HL-60/S4 treated with retinoic acid at 250 ng/mL for 4 days and 3 days (cell line): ENCODE data around the gene MAN1B1.

Experiments used
- in situ Hi-C: fragments of 300-500 bp; cut with MboI; formaldehyde crosslinking; loops from 2 replicates; pipeline ENCODE4 v1.7.0; 2022; ENCODE audit warnings: low sequenced_read_pairs

The MAN1B1 gene

GRCh38 chr9:137067860-137068538 lies 18.8 kb upstream of the MAN1B1 start:
- in situ Hi-C loops, result no loop called here

GRCh38 chr9:137068539-137069507 lies 18.0 kb upstream of the MAN1B1 start:
- in situ Hi-C loops, result no loop called here

- in situ Hi-C loops, result no loop called here
Measured at GRCh38 chr9:137069508-137070091, 17.2 kb upstream of the MAN1B1 start.

GRCh38 chr9:137070201-137070905 lies 16.4 kb upstream of the MAN1B1 start, which contains the start of gene SAPCD2:
Gene SAPCD2 (minus strand): TSS chr9:137070557. CDS start chr9:137070460, 97 bp downstream.
- in situ Hi-C loops, result no loop called here

GRCh38 chr9:137070906-137071275 lies 15.9 kb upstream of the MAN1B1 start:
- in situ Hi-C loops, result no loop called here

- in situ Hi-C loops, result no loop called here
Measured at GRCh38 chr9:137071282-137071681, 15.5 kb upstream of the MAN1B1 start.

GRCh38 chr9:137073992-137074399 lies 12.8 kb upstream of the MAN1B1 start:
- in situ Hi-C loops, result no loop called here

- in situ Hi-C loops, result no loop called here
Measured at GRCh38 chr9:137074657-137075274, 12.0 kb upstream of the MAN1B1 start.

- in situ Hi-C loops, result no loop called here
Measured at GRCh38 chr9:137075275-137075775, 11.5 kb upstream of the MAN1B1 start.

- in situ Hi-C loops, result no loop called here
Measured at GRCh38 chr9:137076636-137077009, 10.2 kb upstream of the MAN1B1 start.

- in situ Hi-C loops, result no loop called here
Measured at GRCh38 chr9:137077010-137077747, 9.6 kb upstream of the MAN1B1 start, which contains the start of gene UAP1L1. Gene UAP1L1 (plus strand): TSS chr9:137077517. CDS start chr9:137077533, 16 bp downstream.

- in situ Hi-C loops, result no loop called here
Measured at GRCh38 chr9:137077758-137078693, 8.8 kb upstream of the MAN1B1 start.

- in situ Hi-C loops, result no loop called here
Measured at GRCh38 chr9:137078701-137079400, 7.9 kb upstream of the MAN1B1 start.

- in situ Hi-C loops, result no loop called here
Measured at GRCh38 chr9:137079401-137079787, 7.4 kb upstream of the MAN1B1 start.

GRCh38 chr9:137080260-137081122 lies 6.3 kb upstream of the MAN1B1 start:
- in situ Hi-C loops, result no loop called here

GRCh38 chr9:137082222-137082924 lies 4.4 kb upstream of the MAN1B1 start:
- in situ Hi-C loops, result no loop called here
